Sigmoid colon (tissue), 7 donors: ENCODE results near the gene CNTNAP5. TPM values are rescaled to one million over a fixed set of nuclear protein-coding genes. Genes with fewer than 3 reads are reported as not detected.
A peak's percentile ranks its signal among the peaks of the same experiment; 100 is the strongest.

ENCODE experiments used
- DNase-seq: peaks from one replicate; pipeline ENCODE4 v3.0.0-alpha.2; 2019
- H3K27ac ChIP-seq, 4 donors: fragments of 200-600 bp; sonication (generic); one replicate each; pipeline ENCODE4 v1.5.1; 2016 to 2019; ENCODE audit warnings: mild to moderate bottlenecking in 1 of 4
- H3K27me3 ChIP-seq, 3 donors: fragments of 200-600 bp; sonication (generic); one replicate each; pipeline ENCODE4 v1.5.1; 2019; ENCODE audit warnings: mild to moderate bottlenecking in 1 of 3
- H3K36me3 ChIP-seq, 4 donors: fragments of 200-600 bp; sonication (generic); one replicate each; pipeline ENCODE4 v1.5.1; 2016 to 2019
- H3K4me1 ChIP-seq, 4 donors: fragments of 200-600 bp; sonication (generic); one replicate each; pipeline ENCODE4 v1.5.1; 2017 to 2019
- H3K4me3 ChIP-seq, 4 donors: fragments of 200-600 bp; sonication (generic); one replicate each; pipeline ENCODE4 v1.5.1; 2017 to 2019; ENCODE audit warnings: mild to moderate bottlenecking in 2 of 4, moderate library complexity in 1 of 4
- H3K9me3 ChIP-seq, 4 donors: fragments of 200-600 bp in 3 of 4; sonication (generic) in 3 of 4; one replicate each; pipeline versions ENCODE4 v1.5.1 to v1.6.1; 2013 to 2019
- EP300 ChIP-seq, 4 donors: sonication (generic); formaldehyde crosslinking; IDR thresholded peaks; one replicate each; pipeline ENCODE4 v1.6.1; 2017; ENCODE audit warnings: antibody characterized with exemption in 4 of 4
- POLR2A ChIP-seq, 2 donors: fragments of 450-650 bp; IDR thresholded peaks; one replicate each; pipeline ENCODE4 v1.6.1; 2016; ENCODE audit warnings: antibody characterized with exemption in 2 of 2, mild to moderate bottlenecking in 2 of 2, moderate library complexity in 2 of 2
- POLR2AphosphoS5 ChIP-seq, 4 donors: sonication (generic); formaldehyde crosslinking; IDR thresholded peaks; one replicate each; pipeline ENCODE4 v1.6.1; 2017; ENCODE audit warnings: antibody characterized with exemption in 4 of 4
- WGBS, 2 donors: extraction: QIAGEN DNeasy Blood & Tissue Kit; methylation state at CpG; one replicate each; pipeline ENCODE4 v1.1.7; 2013; 5-methylcytosine and 5-hydroxymethylcytosine counted together
- intact Hi-C: fragments of 100-400 bp; cut with DNase I; formaldehyde crosslinking; loops from one replicate; pipeline ENCODE4 v1.15.1; 2023
- polyA plus RNA-seq, 3 donors: library from polyadenylated mRNA; stranded (reverse); fragments of 200-250 nt; gene quantifications; one replicate each; pipeline ENCODE4 v1.2.3, GENCODE V29; 2013
- total RNA-seq, 4 donors: library from RNA; depleted of rRNA; stranded (reverse); fragments of >200 nt; gene quantifications; one replicate each; pipeline ENCODE4 v1.1.0, GENCODE V29; 2016
- TF ChIP-seq, protein P1 (sequence below), 4 experiments: fragments of 450-650 bp in 3 of 4; fragments of 200-600 bp in 1 of 4; IDR thresholded peaks; one replicate each; pipeline ENCODE4 v1.5.1; 2016 to 2019; ENCODE audit warnings: antibody characterized with exemption in 4 of 4, mild to moderate bottlenecking in 3 of 4, moderate library complexity in 2 of 4
- donor health status: healthy with polysubstance abuse.
- donor health status: Bipolar disorder and iron deficiency.
- donor health status: healthy.

The CNTNAP5 gene
- total and polyA plus RNA-seq, 7 donors: 0.74 to 4.5 (median 1.5) TPM; not detected in 2

DNA sequence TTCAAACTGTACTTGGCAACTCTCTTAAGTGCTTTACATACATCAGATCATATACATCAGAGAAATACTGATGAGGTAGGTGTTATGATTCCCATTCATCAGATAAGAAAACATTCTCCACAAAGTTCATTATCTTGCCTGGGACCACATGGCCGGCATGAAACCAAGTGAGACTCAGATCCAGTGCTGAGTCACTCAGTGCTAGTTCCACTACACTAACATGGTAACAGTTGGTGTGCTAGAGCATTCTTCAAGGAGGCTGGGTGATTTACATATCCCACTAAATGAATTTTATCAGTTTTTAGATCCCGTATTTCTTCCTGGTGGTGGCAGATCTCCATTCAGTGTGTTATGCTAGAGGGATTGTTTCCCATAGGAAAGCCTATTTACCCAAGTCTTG is 772.0 kb downstream of the CNTNAP5 start:
- Histone ChIP-seq H3K27me3 (no peaks in the 10 kb centered on the region), H3K4me1 (no peaks in the 10 kb centered on the region), H3K27ac (no peak overlapping the region), H3K9me3 (no peaks in the 10 kb centered on the region), H3K36me3 (no peaks in the 10 kb centered on the region), H3K4me3 (no peak overlapping the region)
- no peak for DNase-seq
- intact Hi-C loops: no loop called here
- 62 to 91% methylated on average over 2 of the region's 2 CpGs for WGBS, 2 donors
- TF ChIP-seq, protein P1, sequence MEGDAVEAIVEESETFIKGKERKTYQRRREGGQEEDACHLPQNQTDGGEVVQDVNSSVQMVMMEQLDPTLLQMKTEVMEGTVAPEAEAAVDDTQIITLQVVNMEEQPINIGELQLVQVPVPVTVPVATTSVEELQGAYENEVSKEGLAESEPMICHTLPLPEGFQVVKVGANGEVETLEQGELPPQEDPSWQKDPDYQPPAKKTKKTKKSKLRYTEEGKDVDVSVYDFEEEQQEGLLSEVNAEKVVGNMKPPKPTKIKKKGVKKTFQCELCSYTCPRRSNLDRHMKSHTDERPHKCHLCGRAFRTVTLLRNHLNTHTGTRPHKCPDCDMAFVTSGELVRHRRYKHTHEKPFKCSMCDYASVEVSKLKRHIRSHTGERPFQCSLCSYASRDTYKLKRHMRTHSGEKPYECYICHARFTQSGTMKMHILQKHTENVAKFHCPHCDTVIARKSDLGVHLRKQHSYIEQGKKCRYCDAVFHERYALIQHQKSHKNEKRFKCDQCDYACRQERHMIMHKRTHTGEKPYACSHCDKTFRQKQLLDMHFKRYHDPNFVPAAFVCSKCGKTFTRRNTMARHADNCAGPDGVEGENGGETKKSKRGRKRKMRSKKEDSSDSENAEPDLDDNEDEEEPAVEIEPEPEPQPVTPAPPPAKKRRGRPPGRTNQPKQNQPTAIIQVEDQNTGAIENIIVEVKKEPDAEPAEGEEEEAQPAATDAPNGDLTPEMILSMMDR (IDR thresholded peaks at IDR 0.05): no peak
- TF ChIP-seq EP300 (IDR thresholded peaks at IDR 0.05) (no peak), POLR2AphosphoS5 (IDR thresholded peaks at IDR 0.05) (no peak), POLR2A (IDR thresholded peaks at IDR 0.05) (no peak)

DNA sequence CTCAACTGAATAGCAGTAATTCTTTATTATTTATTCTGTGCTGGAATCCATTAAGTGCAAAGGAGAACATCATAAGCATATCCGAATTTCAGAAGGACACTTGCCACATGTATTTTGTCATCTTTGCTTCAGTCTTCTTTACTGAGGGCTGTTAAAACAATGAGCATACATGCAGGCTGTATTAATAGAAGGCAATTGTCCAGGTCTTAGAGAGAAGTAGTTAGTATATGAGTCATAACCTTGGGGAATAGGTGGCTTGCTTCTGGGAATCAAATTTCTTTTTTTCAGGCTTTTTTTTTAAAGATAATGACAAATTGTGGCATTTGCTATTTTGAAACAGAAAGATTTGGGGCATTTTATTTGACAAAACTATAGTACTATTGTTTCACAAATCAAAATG is 773.5 kb downstream of the CNTNAP5 start:
- 80 to 81% methylated on average over 1 of the region's 1 CpG for WGBS, 2 donors
- no peak for DNase-seq
- intact Hi-C loops: no loop called here
- no peaks in the 10 kb centered on the region for H3K36me3 ChIP-seq
- no peak overlapping the region for H3K27ac ChIP-seq
- no peak overlapping the region for H3K4me3 ChIP-seq
- H3K4me1 ChIP-seq: no peaks in the 10 kb centered on the region
- no peaks in the 10 kb centered on the region for H3K9me3 ChIP-seq
- H3K27me3 ChIP-seq: no peaks in the 10 kb centered on the region
- no peak for TF ChIP-seq EP300 (IDR thresholded peaks at IDR 0.05)

DNA sequence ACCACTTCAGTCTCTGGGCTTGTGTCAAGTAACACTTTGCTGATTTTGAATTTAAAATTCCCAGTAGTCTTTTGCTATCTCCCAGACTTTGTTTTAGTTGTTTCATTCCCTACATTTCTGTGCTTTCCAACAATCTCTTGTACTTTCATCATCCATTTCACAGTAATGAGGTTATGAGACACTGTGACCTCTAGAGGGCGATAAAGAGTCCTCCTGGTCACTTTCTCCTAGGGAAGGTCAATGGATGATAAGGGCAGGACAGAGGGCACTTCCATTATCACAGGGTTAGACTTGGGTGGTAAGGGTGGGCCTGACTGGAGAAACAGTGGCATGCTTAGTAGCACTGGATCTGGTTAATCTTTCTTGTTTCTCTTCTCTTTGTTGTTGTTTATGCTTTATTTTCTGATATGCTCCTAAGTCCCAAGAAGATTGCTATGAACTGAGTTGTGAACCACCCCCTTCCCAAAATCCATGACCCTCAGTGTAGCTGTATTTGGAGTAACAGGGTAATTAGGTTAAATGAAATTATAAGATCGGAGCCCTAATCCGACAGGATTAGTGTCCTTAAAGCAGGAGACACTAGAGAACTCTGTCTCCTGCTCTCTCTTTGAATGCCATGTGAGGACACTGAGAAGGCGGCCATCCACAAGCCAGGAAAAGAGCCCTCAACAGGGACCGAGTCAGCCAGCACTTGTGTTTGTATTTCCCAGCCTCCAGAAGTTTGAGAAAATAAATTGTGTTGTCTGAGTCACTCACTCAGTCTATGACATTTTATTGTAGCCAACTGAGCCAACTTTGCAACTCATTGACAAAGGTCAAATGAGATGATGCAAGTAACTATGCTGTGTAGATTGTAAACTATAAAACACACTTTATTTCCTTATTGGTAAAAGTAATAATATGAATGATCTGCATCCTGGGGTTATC is 779.2 kb downstream of the CNTNAP5 start:
- Histone ChIP-seq H3K9me3 (no peaks in the 10 kb centered on the region), H3K36me3 (no peaks in the 10 kb centered on the region), H3K4me3 (no peak overlapping the region), H3K4me1 (no peaks in the 10 kb centered on the region), H3K27me3 (no peaks in the 10 kb centered on the region), H3K27ac (no peak overlapping the region)
- intact Hi-C loops: no loop called here
- DNase-seq: no peak
- 37 to 51% methylated on average over 5 of the region's 5 CpGs for WGBS, 2 donors
- no peak for TF ChIP-seq POLR2AphosphoS5 (IDR thresholded peaks at IDR 0.05)
- no peak for TF ChIP-seq POLR2A (IDR thresholded peaks at IDR 0.05)
- TF ChIP-seq, protein P1 (IDR thresholded peaks at IDR 0.05): peak in 1 of 4 experiments; percentile 18
- no peak for TF ChIP-seq EP300 (IDR thresholded peaks at IDR 0.05)

DNA sequence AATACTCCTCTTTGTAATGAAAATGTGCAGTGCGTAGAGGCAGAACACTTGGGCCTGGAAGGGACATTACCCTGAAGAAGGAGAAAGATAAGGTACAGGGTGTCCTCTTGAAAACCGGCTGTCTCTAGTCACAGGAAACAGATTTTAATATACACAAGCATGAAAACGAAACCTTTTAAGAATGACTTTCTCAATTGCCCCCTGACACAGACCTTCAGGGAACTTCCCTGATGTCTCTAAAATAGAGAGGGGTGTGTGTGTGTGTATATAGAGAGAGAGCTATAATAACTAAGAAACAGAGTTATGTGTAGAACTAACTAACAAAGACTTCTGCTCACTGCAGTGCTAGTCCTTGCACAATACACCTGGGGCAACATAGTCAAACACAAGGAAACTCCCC is 780.0 kb downstream of the CNTNAP5 start:
- Histone ChIP-seq H3K27me3 (no peaks in the 10 kb centered on the region), H3K4me1 (no peaks in the 10 kb centered on the region), H3K4me3 (no peak overlapping the region), H3K36me3 (no peaks in the 10 kb centered on the region), H3K9me3 (no peaks in the 10 kb centered on the region), H3K27ac (no peak overlapping the region)
- intact Hi-C loops: no loop called here
- TF ChIP-seq EP300 (IDR thresholded peaks at IDR 0.05) (no peak), POLR2AphosphoS5 (IDR thresholded peaks at IDR 0.05) (no peak), POLR2A (IDR thresholded peaks at IDR 0.05) (no peak)
- TF ChIP-seq, protein P1 (IDR thresholded peaks at IDR 0.05): no peak
- WGBS, 2 donors: 10 to 45% methylated on average over 3 of the region's 3 CpGs
- no peak for DNase-seq

DNA sequence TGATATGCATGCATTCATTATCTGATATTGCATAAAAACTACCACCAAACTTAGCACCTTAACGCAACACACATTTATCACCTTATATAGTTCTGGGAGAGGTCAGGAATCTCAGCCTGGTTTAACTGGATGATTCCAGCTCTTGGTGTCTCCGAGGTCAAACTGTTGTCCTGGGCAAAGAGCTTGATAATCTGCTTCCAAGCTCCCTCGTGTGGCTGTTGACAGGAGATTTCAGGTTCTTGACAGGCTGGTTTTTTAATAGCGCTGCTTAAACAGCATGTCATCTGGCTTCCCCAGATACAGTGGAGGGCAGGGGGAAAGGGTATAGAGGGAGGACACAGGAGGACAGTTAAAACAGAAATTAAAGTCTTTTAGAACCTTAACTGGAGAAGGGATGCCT is 785.0 kb downstream of the CNTNAP5 start:
- intact Hi-C loops: no loop called here
- WGBS, 2 donors: 9 to 32% methylated on average over 4 of the region's 4 CpGs

More for the DNA sequence above, 785.0 kb downstream of the CNTNAP5 start:
- DNase-seq: no peak
- Histone ChIP-seq H3K4me3 (no peak overlapping the region), H3K4me1 (no peaks in the 10 kb centered on the region), H3K27me3 (no peaks in the 10 kb centered on the region), H3K9me3 (no peaks in the 10 kb centered on the region), H3K36me3 (no peaks in the 10 kb centered on the region), H3K27ac (no peak overlapping the region)
- TF ChIP-seq, protein P1 (IDR thresholded peaks at IDR 0.05): peak in 1 of 4 experiments; percentile 15
- TF ChIP-seq EP300 (IDR thresholded peaks at IDR 0.05): no peak
